ENCODE measurements around the gene COL9A1.

Gene COL9A1

DNA sequence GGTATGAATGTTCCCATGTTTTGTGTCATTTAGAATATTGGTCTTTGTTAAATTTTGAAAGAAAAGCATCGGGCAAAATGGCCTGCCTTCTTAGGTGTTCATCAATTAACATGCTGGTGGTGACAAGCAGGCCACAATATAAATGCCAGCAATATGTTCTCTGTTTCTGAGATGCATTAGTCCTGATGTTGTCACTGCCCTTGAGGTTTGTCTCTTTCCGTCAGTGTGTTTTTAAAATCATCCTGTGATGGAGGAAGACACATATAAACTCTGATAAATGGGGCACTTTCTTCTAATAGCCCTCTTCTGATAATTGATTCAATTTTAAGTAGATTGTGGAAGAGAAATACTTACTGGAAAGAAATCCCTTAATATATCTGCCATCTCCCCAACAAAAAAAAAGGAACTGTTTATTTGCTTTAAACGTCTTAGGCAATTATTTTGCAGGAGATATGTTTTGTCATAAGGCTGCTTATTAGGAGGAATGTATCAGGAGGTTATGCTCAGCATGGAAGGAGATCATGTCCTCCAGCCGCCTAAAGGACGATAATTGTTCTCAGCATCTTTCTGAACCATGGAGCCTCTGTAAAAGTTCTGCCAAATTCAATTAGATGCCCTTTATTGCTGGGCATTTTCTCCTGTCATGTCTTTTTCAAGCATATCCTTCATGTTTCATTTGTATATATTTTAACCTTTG, 134.1 kb downstream of the COL9A1 start:
- no peak for DNase-seq
